ENCODE data around the gene CEMP1.

- TF ChIP-seq ZNF114 (CRISPR knock-in tag; IDR thresholded peaks at IDR 0.05) (no peak), CREB1 (CRISPR knock-in tag; IDR thresholded peaks at IDR 0.05; ENCODE audit: low read depth) (no peak), POLR2AphosphoS5 (IDR thresholded peaks at IDR 0.05; ENCODE audit: low read depth) (no peak), EZH2 (IDR thresholded peaks at IDR 0.05; ENCODE audit: low read depth, unreplicated experiment) (no peak)
- TF ChIP-seq, protein P1, sequence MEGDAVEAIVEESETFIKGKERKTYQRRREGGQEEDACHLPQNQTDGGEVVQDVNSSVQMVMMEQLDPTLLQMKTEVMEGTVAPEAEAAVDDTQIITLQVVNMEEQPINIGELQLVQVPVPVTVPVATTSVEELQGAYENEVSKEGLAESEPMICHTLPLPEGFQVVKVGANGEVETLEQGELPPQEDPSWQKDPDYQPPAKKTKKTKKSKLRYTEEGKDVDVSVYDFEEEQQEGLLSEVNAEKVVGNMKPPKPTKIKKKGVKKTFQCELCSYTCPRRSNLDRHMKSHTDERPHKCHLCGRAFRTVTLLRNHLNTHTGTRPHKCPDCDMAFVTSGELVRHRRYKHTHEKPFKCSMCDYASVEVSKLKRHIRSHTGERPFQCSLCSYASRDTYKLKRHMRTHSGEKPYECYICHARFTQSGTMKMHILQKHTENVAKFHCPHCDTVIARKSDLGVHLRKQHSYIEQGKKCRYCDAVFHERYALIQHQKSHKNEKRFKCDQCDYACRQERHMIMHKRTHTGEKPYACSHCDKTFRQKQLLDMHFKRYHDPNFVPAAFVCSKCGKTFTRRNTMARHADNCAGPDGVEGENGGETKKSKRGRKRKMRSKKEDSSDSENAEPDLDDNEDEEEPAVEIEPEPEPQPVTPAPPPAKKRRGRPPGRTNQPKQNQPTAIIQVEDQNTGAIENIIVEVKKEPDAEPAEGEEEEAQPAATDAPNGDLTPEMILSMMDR (conservative IDR thresholded peaks at IDR 0.05; ENCODE audit: low read depth in 2 of 2), result no peak
Observed at GRCh38 chr16:2531371-2531695, at the start of gene CEMP1.

All from GM23338 (cell line).